A673 (cell line): ENCODE data around the gene ZNF391.

Experiments
- EZH2 ChIP-seq: fragments of 200-600 bp; sonication (generic); IDR thresholded peaks from 2 replicates; pipeline ENCODE4 v1.6.1; 2017; ENCODE audit warnings: borderline replicate concordance, low read depth, mild to moderate bottlenecking, mixed read lengths, antibody characterized with exemption, low read length; ENCODE audit not compliant: poor library complexity, severe bottlenecking
- TF ChIP-seq, protein P1 (sequence below): fragments of 300-800, 200-600 bp; sonication (generic); conservative IDR thresholded peaks from 2 replicates; pipeline ENCODE4 v1.5.1; 2017; ENCODE audit warnings: low read depth, mild to moderate bottlenecking, antibody characterized with exemption, low read length, moderate library complexity, mixed read lengths

GRCh38 chr6:27406085-27406484, 17.5 kb downstream of the ZNF391 start:
- TF ChIP-seq, protein P1, sequence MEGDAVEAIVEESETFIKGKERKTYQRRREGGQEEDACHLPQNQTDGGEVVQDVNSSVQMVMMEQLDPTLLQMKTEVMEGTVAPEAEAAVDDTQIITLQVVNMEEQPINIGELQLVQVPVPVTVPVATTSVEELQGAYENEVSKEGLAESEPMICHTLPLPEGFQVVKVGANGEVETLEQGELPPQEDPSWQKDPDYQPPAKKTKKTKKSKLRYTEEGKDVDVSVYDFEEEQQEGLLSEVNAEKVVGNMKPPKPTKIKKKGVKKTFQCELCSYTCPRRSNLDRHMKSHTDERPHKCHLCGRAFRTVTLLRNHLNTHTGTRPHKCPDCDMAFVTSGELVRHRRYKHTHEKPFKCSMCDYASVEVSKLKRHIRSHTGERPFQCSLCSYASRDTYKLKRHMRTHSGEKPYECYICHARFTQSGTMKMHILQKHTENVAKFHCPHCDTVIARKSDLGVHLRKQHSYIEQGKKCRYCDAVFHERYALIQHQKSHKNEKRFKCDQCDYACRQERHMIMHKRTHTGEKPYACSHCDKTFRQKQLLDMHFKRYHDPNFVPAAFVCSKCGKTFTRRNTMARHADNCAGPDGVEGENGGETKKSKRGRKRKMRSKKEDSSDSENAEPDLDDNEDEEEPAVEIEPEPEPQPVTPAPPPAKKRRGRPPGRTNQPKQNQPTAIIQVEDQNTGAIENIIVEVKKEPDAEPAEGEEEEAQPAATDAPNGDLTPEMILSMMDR, result no peak
- no peak for TF ChIP-seq EZH2
